Islet of Langerhans (tissue), 1 donor: Measurements from ENCODE around the gene NDUFA11.
"Not testable (repeated sequence)": the region's sequence is repeated elsewhere in the genome, so short reads cannot be mapped to it uniquely, and the experiment has no call there.

ENCODE experiments used
- FAIRE-seq: peaks from one replicate; lab custom pipeline; 2011; peaks lifted over from hg19 to GRCh38; lab: Jason Lieb, UNC

The NDUFA11 gene

DNA sequence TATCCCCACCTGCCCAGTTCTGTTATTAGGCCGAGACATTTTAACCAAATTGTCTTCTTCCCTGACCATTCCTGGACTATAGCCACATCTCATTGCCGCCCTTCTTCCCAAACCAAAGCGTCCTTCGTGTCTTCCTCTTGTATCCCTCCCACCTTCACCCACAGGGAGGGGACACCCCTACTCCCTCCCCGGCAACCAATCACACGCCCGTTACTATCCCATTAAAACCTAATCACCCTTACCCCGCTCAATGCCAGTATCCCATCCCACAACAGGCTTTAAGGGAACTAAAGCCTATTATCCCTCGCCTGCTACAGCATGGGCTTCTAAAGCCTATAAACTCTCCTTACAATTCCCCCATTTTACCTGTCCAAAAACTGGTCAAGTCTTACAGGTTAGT, 48.4 kb downstream of the NDUFA11 start:
- not testable (repeated sequence) for FAIRE-seq

- FAIRE-seq = not testable (repeated sequence)
Measured at GRCh38 chr19:5854121-5854520, 49.5 kb downstream of the NDUFA11 start.

DNA sequence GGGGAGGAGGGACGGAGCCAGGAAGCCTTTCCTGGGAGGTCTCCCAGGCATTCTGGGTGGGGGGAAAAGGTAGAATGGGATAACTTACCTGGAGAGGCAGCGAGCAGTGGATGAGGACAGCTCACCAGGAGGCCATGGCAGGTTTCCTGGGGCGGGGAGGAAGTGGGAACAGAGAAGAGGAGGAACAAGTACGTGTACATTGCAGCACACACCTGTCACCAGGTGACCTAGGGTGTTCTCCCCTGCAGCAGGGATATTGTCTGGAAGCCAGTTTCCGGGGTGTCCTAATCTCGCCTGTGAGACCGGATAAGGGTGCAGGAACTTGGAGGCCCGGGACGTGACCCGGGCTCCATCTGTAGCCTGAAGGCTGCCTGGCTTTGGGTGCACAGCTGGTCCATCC, 52.3 kb downstream of the NDUFA11 start, which contains the start of gene FUT3:
Gene FUT3, minus strand, starts transcription at position 148 of the 400 bp plus-strand sequence.
- FAIRE-seq = no peak

DNA sequence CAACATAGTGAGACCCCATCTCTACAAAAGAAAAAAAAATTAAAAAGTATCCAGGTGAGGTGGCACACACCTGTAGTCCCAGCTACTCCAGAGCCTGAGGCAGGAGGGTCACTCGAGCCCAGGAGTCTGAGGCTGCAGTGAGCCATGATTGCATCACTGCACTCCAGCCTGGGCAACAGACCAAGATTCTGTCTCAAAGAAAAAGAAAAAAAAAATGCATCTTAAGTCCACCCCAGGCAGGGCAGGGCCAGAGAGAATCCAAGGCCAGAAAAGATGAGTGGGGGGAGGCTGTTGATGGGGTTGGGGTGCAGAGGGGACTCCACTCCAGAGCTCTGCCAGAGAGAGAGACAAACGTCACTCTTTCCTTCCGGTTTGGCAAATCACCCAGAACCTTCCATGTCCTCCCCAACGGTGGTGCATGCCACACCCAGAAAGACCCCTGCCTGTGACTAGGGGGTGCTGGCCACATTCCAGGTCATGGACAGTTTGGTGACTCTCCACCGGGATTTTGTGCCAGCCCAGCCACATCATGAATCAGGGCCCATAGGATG, 52.8 kb downstream of the NDUFA11 start:
- FAIRE-seq = no peak

- FAIRE-seq = no peak
Measured at GRCh38 chr19:5850189-5850588, 53.4 kb downstream of the NDUFA11 start.

DNA sequence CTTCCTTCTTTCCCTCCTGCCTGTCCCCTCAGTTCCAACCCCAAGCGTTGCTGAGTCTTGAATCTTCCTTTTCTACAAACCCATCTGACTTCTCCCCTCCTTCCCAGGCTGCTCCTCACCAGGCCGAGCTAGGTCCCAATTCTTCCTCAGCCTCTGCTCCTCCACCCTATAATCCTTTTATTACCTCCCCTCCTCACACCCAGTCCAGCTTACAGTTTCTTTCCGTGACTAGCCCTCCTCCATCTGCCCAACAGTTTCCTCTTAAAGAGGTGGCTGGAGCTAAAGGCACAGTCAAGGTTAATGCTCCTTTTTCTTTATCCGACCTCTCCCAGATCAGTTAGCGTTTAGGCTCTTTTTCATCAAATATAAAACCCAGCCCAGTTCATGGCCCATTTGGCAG, 55.0 kb downstream of the NDUFA11 start:
- not testable (repeated sequence) for FAIRE-seq

- FAIRE-seq = not testable (repeated sequence)
Measured at GRCh38 chr19:5847846-5848245, 55.7 kb downstream of the NDUFA11 start.
